Erythroblast (primary cell): Measurements from ENCODE around the gene KCNJ1.

Experiments
- DNase-seq, 2 experiments: peaks; one replicate each; lab custom pipeline; 2025; lab: John Stamatoyannopoulos, UW
- GATA1 ChIP-seq: IDR thresholded peaks from 2 replicates; pipeline ENCODE4 v1.6.1; 2011; ENCODE audit warnings: low read depth, mild to moderate bottlenecking, control low read depth, low read length, moderate library complexity
- POLR2A ChIP-seq: IDR thresholded peaks from 2 replicates; pipeline ENCODE4 v1.6.1; 2011; ENCODE audit warnings: mild to moderate bottlenecking, low read length

Gene KCNJ1

DNA sequence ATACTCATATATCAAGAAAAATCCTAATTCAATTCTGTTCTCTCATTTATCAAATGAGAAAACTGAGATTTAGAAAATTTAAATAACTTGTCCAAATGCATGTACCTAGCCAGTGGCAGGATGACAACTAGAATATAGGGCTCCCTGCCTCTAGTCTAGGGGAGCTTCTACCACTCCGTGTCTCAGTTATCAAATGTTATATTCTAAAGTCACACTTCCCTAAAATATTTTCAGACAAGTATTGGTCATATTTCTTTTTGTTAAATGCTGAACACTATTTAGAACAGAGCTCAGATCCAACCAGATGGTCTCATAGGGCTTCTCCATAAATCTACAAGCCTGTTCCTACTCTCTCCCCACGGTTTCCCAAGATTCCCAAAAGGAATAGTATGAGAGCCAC is 26.3 kb downstream of the KCNJ1 start:
- no peak for DNase-seq
- no peak for TF ChIP-seq GATA1
- no peak for TF ChIP-seq POLR2A

DNA sequence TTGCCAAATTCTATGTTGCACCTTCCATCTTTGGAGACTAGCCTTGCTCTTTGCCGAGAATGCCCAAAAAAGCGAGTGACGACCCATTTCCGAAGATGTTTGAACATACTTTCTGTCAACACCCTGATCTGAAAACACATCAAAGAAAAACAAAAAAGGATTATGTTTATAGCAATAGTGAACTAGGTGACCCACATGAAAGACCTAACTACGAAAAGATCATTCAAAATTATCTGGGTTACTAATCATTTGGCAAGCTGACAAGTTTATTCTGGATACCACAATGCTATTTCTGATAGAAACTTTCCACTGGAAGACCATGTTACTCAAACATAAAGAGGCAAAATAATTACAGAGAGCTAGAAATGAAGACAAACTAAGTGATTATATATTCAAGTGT is 27.0 kb downstream of the KCNJ1 start:
- no peak for TF ChIP-seq GATA1
- no peak for TF ChIP-seq POLR2A
- no peak for DNase-seq

DNA sequence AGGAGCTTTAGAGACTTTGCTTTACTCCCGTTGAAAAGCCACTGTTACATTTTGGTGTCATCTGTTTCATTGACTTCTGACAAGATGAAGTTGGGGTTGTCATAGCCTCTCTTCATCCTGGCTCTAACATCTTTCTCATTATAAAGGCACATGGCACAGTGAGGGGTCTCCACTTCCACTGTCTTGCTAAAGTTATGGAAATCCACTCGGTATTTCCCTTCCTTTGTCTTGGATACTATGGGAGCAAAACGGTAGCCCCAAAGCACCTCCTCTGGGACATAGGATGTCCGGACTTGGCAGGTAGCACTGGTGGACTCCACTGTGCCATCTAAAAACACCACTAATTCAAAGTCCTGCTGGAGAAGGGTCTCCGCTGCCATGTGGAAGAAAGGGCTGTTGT is 28.0 kb downstream of the KCNJ1 start:
- no peak for DNase-seq
- TF ChIP-seq POLR2A, result no peak
- no peak for TF ChIP-seq GATA1

DNA sequence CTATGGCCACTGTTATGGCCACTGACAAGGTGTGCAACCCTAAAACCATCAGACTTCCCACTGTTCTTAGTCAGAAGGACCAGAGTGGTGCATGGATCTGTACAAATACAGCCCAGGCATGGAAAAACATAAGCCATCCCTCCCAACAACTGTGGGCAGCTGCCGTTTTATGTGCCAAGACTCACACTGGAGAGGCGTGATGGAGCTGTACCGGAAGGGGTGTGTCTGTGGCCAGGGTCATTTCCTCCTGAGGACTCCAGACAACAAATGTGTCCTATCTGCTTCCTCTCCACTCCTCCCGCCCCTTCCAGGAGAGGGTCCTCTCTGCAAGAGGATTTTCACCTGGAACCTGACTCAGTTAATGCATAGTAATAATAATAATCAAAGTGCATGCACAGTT is 29.5 kb downstream of the KCNJ1 start:
- TF ChIP-seq POLR2A, result no peak
- DNase-seq, result no peak

DNA sequence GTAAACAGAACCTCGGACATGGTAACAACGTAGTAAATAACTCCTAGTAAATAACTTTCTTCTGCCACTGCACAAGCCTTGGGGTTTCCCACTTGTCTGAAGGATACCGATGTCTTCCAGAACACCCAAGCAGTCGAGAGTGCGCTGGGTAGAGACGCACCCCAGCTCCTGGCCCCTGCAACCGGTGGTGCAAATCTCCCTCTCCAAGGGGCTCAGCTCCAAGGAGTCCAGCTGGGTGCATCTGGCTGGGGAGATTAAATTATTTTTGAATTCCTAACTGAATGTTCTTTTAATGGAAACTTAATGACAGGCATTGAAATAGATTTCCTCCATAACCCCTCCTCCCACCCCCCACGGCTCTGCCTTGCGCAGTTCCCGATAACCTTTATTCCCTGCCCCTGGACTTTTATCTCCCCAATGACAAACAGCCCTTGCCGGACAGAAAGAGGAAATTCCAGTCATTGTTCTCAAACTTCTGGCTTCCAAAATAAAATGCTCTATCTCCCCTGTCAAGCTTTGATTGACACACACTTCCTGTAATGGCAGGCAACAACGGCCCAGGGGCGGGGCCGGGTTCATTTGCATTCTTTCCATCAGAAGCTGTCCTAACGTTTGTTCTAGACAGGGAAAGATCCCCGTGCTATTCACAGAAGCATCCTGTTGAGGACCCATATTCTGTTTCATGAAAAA is 31.2 kb downstream of the KCNJ1 start:
- DNase-seq, result no peak
- no peak for TF ChIP-seq GATA1
- no peak for TF ChIP-seq POLR2A

DNA sequence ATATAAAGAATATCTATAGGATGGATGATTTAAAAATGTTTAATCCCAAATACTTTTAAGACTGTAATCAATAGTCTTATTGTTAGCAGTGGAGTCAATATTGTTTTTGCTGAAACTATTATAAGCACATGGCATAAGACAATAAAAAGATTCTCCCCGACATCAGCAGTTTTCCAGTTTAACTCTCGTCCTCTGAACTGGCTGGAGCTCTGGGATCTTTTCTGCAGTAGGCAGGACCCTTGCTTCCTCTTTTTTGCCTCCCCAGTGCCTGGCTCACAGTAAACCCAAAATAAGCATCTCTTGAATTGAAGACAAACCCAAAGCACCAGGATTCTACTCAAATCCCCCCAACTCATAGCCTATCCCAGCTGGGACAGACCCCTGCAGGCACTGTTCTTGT is 32.9 kb downstream of the KCNJ1 start:
- no peak for DNase-seq
- TF ChIP-seq GATA1, result no peak
- no peak for TF ChIP-seq POLR2A

DNA sequence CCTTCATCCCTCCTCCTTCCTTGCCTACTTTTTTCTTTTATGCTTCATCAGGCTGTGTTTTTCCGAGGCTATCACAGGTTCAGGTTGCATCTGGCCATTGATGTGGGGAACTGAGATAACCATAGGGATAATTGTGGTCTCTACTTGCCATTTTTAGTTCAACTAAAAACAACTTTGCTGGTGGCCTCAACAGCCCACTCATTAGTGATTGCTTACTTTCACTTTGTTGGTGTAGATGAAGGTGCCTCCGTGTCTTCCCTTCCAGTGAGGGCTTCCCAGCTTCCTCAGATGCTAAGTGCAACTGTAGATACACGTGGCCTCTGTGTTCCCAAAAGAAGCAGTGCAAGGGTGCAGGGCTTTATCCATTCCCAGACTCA is 35.0 kb downstream of the KCNJ1 start:
- no peak for TF ChIP-seq POLR2A
- DNase-seq, result no peak

DNA sequence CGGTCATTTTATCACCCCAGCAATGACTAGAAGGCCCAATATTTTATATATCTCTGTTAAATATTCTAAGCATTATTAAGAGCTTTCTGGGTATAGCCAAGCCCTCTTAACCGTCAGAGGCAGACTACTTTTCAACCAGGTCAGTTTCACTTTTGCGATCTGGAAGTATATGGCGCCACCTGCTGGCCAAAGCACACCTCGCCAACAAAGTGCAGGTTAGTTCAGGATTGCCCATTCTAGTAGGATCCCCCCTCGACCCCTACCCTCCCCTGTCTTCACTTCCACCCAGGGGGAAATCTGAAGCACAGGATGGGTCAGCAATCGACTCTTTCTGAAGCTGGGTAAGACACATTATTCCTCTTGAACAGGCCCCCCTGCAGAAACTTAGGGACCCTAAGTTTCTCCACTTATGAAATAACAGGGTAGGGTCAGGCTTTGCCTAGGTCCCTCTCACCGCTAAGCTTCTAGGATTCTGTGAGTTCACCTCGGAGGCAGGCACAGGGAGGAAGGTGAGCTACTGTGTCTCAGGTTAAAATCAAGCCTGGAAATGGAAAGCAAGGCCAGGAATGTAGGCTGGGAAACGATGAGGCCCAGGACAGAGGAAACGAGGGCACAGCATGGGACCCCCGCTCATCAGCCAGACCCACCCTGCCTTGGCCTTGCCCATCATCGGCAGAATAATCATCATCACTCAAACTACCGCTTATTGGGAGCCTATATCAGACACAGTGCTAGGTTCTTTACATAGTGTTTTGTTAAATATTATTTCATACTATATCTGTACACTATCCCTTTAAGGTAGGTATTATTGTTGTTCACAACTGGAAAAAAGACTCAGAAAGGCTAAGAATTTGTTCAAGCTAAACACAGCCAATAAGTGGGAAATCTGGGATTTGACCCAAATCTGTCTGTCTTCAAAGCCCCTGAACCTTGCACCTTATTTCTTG is 35.6 kb downstream of the KCNJ1 start:
- peak; percentile 75 to 86 for DNase-seq
- TF ChIP-seq POLR2A (no peak), GATA1 (no peak)

DNA sequence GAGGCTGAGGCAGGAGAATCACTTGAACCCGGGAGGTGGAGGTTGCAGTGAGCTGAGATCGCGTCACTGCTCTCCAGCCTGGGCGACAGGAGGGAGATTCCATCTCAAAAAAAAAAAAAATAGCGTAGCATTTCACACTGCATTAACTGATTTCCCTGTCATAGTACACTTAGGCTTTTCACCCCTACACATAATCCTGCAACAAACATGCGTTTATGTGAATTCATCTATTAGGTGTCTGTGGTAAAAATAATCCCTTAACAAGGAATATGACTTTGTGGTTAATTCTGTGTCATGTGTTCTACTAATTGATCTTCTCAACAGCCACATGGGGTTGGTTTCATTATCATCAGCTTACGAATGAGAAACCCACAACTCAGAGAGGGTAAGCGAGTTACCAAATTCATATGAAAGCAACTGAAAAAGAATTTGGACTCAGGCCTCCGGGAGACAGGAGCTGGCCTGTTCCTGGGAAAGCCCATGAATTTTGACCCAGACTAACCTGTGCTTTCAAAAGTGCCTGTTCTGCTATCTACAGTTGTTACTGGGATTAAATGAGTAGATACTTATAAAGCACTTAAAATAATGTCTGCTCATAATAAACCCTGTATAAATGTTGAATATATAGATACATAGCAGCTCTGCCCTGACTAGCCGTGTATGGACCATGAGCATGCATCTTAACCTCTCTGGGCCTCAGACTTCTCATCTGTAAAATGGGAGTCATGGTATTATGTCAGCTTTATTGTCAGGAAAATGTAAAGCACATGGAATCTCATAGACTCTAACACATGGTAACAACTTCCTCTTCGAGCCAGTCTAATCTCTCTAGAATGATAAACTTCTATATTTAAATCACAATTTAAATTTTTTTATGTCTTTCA is 36.6 kb downstream of the KCNJ1 start:
- peak in 1 of 2 experiments; percentile 26 for DNase-seq
- TF ChIP-seq POLR2A (no peak), GATA1 (no peak)

DNA sequence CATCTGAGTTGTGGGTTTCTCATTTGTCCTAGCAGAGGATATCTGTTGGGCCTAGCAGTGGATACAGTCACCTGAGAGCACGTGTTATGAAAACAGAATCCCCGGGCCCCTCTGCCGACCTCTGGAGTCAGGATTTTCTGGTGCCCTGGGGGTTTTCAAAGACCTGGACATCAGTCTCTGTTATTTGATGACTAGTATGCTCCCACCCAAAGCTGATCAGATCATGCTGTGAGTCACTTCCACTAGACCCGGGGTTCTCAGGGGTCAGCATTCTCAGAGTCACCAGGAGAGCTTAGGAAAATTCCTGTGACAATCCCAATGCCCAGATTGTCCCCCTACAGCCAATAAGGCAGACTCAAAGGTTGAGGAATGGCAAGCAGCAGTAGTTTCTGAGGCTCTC is 38.7 kb downstream of the KCNJ1 start:
- TF ChIP-seq GATA1, result no peak
- no peak for TF ChIP-seq POLR2A
- DNase-seq, result no peak

DNA sequence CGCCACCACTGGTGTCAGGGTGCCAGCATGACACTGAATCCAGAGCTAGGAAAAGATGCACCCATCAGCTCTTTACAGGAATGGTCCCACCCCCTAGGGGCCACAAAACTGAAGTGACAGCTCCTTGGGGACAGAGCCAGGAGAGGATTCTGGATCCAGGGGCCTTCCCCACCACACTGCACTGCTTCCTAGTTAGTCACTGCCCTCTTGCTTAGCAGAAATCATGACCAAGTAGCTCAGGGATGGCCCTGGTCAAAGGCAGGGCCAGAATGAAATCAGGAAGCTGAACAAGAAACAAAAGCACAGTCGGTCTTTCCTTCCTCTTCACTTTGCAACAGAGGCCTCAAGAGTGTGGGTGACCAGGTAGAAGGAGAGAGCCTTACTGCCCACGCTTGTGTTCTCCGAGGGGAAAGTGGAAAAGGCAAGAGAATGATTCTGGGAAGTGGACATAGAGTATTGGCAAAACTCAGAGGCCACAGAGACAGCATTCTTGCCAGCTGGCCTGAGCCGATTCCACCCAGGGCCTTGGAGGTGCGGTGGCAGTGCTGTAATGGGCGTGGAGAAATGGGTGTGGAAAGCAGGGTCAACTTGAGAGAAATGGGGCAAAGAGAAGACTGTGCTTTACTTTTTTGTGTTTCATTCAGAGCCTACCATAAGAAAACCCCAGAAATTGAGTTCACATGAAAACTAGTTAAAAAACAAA is 39.8 kb downstream of the KCNJ1 start:
- TF ChIP-seq GATA1 (no peak), POLR2A (no peak)
- no peak for DNase-seq

DNA sequence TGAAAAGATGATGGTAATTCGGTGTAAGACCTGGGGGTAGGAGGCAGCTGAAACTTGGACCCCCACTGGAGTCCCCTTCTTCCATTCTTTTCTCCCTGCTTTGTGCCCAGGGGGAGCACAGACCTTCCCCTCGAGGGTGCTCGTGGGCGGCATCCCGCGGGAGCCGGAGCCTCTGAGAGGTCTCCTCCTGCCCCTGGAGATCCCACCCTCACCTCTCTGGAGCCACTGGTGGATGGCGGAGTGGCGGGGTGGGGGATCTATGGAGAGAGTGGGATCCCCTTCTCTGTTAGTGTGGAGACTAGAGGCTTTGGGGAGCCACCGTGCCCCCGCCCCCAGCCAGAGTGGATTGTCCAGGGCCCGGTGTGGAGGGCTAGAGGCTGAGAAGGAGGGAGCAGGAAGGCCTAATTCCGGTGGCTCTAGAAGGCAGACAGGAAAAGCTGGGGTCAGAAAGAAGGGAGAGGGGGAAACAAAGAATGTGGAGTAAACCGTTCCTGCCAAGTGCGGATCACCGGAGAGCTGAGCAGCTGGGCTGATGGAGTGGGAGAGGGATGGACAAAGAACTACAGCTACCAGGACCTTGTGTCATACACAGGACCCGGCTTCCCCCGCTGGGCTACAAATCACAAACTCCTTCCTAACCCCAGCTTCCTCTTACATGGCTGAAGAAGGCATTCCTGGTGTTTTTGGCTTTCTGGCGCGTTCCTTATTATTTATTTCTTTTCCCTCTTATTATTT is 41.9 kb downstream of the KCNJ1 start:
- no peak for DNase-seq
- TF ChIP-seq POLR2A (no peak), GATA1 (no peak)
